ENCODE data around the gene HFE.

HFE gene

GRCh38 chr6:26122402-26122792 lies 35.2 kb downstream of the HFE start:
- peak overlapping the region; percentile 98 for H3K4me3 Mint-ChIP-seq
- H3K9me3 Mint-ChIP-seq, result peaks cover 6% of the 10 kb centered on the region
- H3K27ac Mint-ChIP-seq (ENCODE audit: low read depth), result peak overlapping the region; percentile 100
- DNase-seq (ENCODE audit: low spot score in 2 of 2) (peak in 1 of 2 donors; percentile 11), ATAC-seq (replicated peaks; ENCODE audit: extremely low read depth, poor library complexity, severe bottlenecking) (no peak)
- H3K27me3 Mint-ChIP-seq, result no peaks in the 10 kb centered on the region
- peaks cover 34% of the 10 kb centered on the region for H3K4me1 Mint-ChIP-seq
- H3K36me3 Mint-ChIP-seq (ENCODE audit: insufficient read depth), result peaks cover 45% of the 10 kb centered on the region

DNA sequence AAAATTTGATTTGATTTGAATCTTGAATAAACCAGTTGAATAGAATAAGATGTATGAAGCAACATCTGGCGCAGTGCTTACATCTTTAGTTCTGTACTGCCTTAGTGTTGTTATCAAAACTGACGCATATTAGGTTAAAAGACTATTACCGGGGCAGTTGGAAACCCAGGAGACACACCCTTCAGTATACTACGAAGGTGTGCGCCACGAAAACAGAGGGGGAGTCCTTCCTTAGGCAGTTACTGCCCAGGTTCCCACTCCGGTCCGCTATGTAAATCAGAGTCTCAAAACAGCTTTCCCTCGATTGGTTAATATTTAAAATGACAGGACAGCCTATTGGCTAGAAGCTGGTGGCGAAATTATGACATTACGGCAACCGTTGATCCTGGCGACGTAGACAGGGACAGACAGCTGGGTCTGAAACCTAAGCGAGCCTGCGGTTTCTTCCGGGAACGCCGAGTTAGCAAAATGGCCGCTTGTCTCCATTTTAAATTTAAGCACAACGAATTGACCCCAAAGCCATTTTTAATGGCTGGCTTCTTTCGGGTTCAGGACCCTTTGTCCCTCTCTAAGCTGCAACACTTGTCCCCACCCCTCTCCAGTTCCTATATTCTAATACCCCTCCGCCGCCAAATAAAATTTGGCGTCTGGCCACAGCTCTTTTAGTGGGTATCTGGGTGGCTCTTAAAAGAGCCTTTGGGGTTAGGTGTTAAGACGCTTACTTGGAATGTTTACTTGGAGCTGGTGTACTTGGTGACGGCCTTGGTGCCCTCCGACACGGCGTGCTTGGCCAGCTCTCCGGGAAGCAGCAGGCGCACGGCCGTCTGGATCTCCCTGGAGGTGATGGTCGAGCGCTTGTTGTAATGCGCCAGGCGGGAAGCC lies 35.8 kb downstream of the HFE start:
- ATAC-seq (replicated peaks; ENCODE audit: extremely low read depth, poor library complexity, severe bottlenecking) (peak; percentile 65), DNase-seq (ENCODE audit: low spot score in 2 of 2) (peak; percentile 76 to 88)
- H3K4me3 Mint-ChIP-seq, result peak overlapping the region; percentile 98
- H3K36me3 Mint-ChIP-seq (ENCODE audit: insufficient read depth), result peaks cover 48% of the 10 kb centered on the region
- peaks cover 6% of the 10 kb centered on the region for H3K9me3 Mint-ChIP-seq
- H3K4me1 Mint-ChIP-seq, result peaks cover 40% of the 10 kb centered on the region
- H3K27me3 Mint-ChIP-seq, result no peaks in the 10 kb centered on the region
- peak overlapping the region; percentile 100 for H3K27ac Mint-ChIP-seq (ENCODE audit: low read depth)

- no peaks in the 10 kb centered on the region for H3K27me3 Mint-ChIP-seq
- peak overlapping the region; percentile 98 for H3K4me3 Mint-ChIP-seq
- H3K36me3 Mint-ChIP-seq (ENCODE audit: insufficient read depth), result peaks cover 52% of the 10 kb centered on the region
- H3K27ac Mint-ChIP-seq (ENCODE audit: low read depth), result peak overlapping the region; percentile 100
- ATAC-seq (replicated peaks; ENCODE audit: extremely low read depth, poor library complexity, severe bottlenecking), result no peak
- peaks cover 6% of the 10 kb centered on the region for H3K9me3 Mint-ChIP-seq
- peak; percentile 72 to 91 for DNase-seq (ENCODE audit: low spot score in 2 of 2)
- peaks cover 46% of the 10 kb centered on the region for H3K4me1 Mint-ChIP-seq
Measured at GRCh38 chr6:26123675-26123946, 36.4 kb downstream of the HFE start.

DNA sequence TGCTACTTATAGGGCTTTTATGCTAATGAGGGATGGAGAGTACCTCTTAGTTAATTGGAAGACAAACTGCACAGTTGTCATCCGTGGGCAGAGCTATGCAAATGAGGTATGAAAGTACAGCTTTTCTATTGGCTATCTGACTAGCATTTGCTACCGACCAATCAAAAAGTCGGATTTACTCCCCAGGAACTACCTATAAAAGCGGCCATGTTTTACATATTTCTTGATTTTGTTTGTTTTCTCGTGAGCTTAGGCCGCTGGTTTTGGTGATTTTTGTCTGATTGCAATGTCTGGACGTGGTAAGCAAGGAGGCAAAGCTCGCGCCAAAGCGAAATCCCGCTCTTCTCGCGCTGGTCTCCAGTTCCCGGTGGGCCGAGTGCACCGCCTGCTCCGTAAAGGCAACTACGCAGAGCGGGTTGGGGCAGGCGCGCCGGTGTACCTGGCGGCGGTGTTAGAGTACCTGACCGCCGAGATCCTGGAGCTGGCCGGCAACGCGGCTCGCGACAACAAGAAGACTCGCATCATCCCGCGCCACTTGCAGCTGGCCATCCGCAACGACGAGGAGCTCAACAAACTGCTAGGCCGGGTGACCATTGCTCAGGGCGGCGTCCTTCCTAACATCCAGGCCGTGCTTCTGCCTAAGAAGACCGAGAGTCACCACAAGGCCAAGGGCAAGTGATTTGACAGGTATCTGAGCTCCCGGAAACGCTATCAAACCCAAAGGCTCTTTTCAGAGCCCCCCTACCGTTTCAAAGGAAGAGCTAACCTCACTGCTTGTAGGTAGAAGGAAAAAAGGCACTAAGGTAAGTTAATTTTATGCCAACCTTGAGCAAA lies 36.9 kb downstream of the HFE start:
- DNase-seq (ENCODE audit: low spot score in 2 of 2) (peak in 1 of 2 donors; percentile 62), ATAC-seq (replicated peaks; ENCODE audit: extremely low read depth, poor library complexity, severe bottlenecking) (peak; percentile 82)
- H3K4me1 Mint-ChIP-seq, result peaks cover 46% of the 10 kb centered on the region
- no peaks in the 10 kb centered on the region for H3K27me3 Mint-ChIP-seq
- H3K9me3 Mint-ChIP-seq, result peaks cover 6% of the 10 kb centered on the region
- H3K36me3 Mint-ChIP-seq (ENCODE audit: insufficient read depth), result peaks cover 52% of the 10 kb centered on the region
- peak overlapping the region; percentile 100 for H3K27ac Mint-ChIP-seq (ENCODE audit: low read depth)
- peak overlapping the region; percentile 98 for H3K4me3 Mint-ChIP-seq

GRCh38 chr6:26124781-26125685 lies 37.8 kb downstream of the HFE start:
- H3K4me3 Mint-ChIP-seq, result peak overlapping the region; percentile 98
- H3K27me3 Mint-ChIP-seq, result no peaks in the 10 kb centered on the region
- ATAC-seq (replicated peaks; ENCODE audit: extremely low read depth, poor library complexity, severe bottlenecking) (no peak), DNase-seq (ENCODE audit: low spot score in 2 of 2) (no peak)
- peaks cover 46% of the 10 kb centered on the region for H3K4me1 Mint-ChIP-seq
- H3K36me3 Mint-ChIP-seq (ENCODE audit: insufficient read depth), result peaks cover 52% of the 10 kb centered on the region
- peak overlapping the region; percentile 100 for H3K27ac Mint-ChIP-seq (ENCODE audit: low read depth)
- peaks cover 6% of the 10 kb centered on the region for H3K9me3 Mint-ChIP-seq

DNA sequence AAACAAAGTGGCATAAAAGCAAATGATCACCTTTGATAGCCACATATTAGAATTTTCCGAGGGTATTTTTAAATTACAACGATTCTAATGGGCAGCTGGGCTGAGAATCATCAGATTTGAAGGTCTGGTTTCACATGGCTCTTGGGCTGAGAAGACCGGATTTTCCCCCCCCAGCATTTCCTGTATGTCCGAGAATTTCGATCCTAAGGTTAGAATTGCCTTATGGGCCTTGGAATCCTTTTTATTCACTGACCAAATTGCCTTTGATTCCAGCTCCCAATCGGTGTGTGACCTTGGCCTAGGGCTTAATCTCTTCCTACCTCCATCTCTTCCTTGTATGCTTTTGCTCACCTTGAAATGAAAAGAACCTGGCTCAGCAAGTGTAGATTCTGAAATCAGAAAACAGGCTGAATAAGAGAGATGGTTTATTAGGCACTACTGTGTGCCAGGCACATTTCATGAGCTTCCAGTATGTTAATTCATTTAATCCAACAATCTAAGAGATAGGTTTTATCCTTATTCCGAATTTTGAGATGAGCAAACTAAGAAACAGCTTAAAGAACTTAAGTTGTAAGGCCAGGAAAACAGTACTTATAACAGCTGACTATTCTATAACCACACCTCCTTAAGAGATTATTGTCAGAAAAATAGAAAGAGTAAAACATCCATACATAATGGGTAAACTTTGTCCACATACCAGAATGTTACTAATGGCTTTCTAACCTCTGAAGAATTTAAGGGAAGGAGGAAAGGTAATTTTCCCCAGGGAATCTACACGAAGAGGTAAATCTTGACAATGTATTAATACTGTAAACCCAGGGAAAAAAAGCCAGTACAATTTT lies 39.4 kb downstream of the HFE start:
- peaks cover under 1% of the 10 kb centered on the region for H3K9me3 Mint-ChIP-seq
- DNase-seq (ENCODE audit: low spot score in 2 of 2) (no peak), ATAC-seq (replicated peaks; ENCODE audit: extremely low read depth, poor library complexity, severe bottlenecking) (no peak)
- peak overlapping the region; percentile 100 for H3K27ac Mint-ChIP-seq (ENCODE audit: low read depth)
- H3K4me3 Mint-ChIP-seq, result peak overlapping the region; percentile 98
- peaks cover 43% of the 10 kb centered on the region for H3K4me1 Mint-ChIP-seq
- peaks cover 52% of the 10 kb centered on the region for H3K36me3 Mint-ChIP-seq (ENCODE audit: insufficient read depth)
- no peaks in the 10 kb centered on the region for H3K27me3 Mint-ChIP-seq

DNA sequence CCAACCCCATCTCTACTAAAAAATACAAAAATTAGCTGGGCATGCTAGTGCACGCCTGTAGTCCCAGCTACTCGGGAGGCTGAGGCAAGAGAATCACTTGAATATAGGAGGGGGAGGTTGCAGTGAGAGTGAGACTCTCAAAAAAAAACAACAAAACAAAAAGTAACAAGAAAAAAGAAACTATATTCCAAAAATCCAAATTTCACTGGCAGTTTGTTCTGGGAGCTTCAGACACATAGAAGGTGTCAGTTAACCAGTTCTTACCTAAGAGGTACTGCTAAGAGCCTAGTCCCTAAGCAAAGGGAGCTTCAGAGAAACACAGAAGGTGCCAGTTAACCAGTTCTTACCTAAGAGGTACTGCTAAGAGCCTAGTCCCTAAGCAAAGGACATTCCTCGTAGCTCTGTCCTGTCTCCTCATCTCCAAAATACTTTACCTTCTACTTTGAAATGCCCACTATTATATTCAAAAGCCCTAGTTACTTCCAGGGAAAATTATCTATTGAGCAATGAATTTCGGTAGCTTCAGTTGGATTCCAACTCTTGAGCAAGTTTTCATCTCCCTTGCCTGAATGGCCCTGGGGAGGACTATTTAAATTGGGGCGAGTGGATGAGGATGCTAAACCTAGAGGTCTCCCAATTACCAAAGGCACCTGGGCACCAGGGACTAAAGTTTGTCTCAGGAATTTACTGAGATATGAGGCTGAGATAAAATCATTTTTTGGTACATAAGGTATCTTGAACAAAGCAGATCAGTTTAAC lies 41.0 kb downstream of the HFE start:
- Mint-ChIP-seq H3K27me3 (no peaks in the 10 kb centered on the region), H3K27ac (ENCODE audit: low read depth) (peak overlapping the region; percentile 29), H3K9me3 (no peaks in the 10 kb centered on the region), H3K4me1 (peaks cover 37% of the 10 kb centered on the region), H3K36me3 (ENCODE audit: insufficient read depth) (peaks cover 48% of the 10 kb centered on the region), H3K4me3 (peak overlapping the region; percentile 98)
- no peak for DNase-seq (ENCODE audit: low spot score in 2 of 2)
- ATAC-seq (replicated peaks; ENCODE audit: extremely low read depth, poor library complexity, severe bottlenecking), result no peak

DNA sequence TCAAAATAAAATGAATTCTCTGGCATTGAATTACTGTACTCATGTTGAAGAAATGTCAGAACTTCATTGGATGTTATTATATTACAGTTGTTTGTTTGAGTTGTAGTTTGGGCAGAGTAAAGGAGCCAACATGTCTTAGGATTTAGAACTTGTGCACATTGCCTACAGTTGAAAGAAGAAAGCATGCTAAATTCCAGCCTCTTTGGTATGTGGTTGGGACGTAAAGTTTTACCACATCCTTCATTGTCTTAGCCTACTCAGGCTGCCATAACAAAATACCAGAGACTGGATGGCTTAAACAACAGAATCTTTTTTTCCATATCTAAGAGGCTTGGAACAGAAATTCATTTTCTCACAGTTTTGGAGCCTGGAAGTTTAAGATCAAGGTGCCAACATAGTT lies 42.4 kb downstream of the HFE start:
- no peak for ATAC-seq (replicated peaks; ENCODE audit: extremely low read depth, poor library complexity, severe bottlenecking)
- Mint-ChIP-seq H3K9me3 (no peaks in the 10 kb centered on the region), H3K4me3 (no peak overlapping the region)

GRCh38 chr6:26130581-26131249 lies 43.5 kb downstream of the HFE start:
- no peak for DNase-seq (ENCODE audit: low spot score in 2 of 2)
- no peak overlapping the region for H3K4me3 Mint-ChIP-seq
- H3K36me3 Mint-ChIP-seq (ENCODE audit: insufficient read depth), result peaks cover 25% of the 10 kb centered on the region
- H3K9me3 Mint-ChIP-seq, result no peaks in the 10 kb centered on the region
- H3K27ac Mint-ChIP-seq (ENCODE audit: low read depth), result no peak overlapping the region
- H3K4me1 Mint-ChIP-seq, result peaks cover 28% of the 10 kb centered on the region
- no peaks in the 10 kb centered on the region for H3K27me3 Mint-ChIP-seq
- no peak for ATAC-seq (replicated peaks; ENCODE audit: extremely low read depth, poor library complexity, severe bottlenecking)

More for the DNA sequence above, 42.4 kb downstream of the HFE start:
- Mint-ChIP-seq H3K36me3 (ENCODE audit: insufficient read depth) (peaks cover 33% of the 10 kb centered on the region), H3K27me3 (no peaks in the 10 kb centered on the region), H3K4me1 (peaks cover 28% of the 10 kb centered on the region), H3K27ac (ENCODE audit: low read depth) (no peak overlapping the region)
- no peak for DNase-seq (ENCODE audit: low spot score in 2 of 2)

DNA sequence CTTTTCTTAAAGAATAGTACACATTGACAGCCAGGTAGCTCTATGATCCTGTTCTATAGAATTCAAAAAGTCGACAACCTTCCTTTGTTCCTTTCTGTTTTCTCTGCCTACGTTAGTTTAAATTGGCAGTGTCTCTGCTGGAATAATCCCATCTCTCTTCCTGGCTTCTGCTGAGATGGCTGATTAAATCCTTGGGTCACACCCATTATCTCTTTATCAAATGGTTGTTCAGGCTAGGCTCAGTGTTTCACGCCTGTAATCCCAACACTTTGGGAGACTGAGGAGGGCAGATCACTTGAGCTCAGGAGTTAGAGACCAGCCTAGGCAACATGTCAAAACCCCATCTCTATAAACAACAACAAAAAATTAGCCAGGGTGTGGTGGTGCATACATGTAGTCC lies 44.4 kb downstream of the HFE start:
- H3K4me3 Mint-ChIP-seq, result no peak overlapping the region
- H3K27ac Mint-ChIP-seq (ENCODE audit: low read depth), result no peak overlapping the region
- no peaks in the 10 kb centered on the region for H3K9me3 Mint-ChIP-seq
- peaks cover 24% of the 10 kb centered on the region for H3K4me1 Mint-ChIP-seq
- ATAC-seq (replicated peaks; ENCODE audit: extremely low read depth, poor library complexity, severe bottlenecking), result no peak
- DNase-seq (ENCODE audit: low spot score in 2 of 2), result no peak
- H3K36me3 Mint-ChIP-seq (ENCODE audit: insufficient read depth), result peaks cover 19% of the 10 kb centered on the region
- H3K27me3 Mint-ChIP-seq, result no peaks in the 10 kb centered on the region

- ATAC-seq (replicated peaks; ENCODE audit: extremely low read depth, poor library complexity, severe bottlenecking) (no peak), DNase-seq (ENCODE audit: low spot score in 2 of 2) (no peak)
- H3K36me3 Mint-ChIP-seq (ENCODE audit: insufficient read depth), result peaks cover 5% of the 10 kb centered on the region
- H3K27me3 Mint-ChIP-seq, result no peaks in the 10 kb centered on the region
- no peak overlapping the region for H3K27ac Mint-ChIP-seq (ENCODE audit: low read depth)
- peaks cover 4% of the 10 kb centered on the region for H3K4me1 Mint-ChIP-seq
- H3K9me3 Mint-ChIP-seq, result no peaks in the 10 kb centered on the region
- no peak overlapping the region for H3K4me3 Mint-ChIP-seq
Measured at GRCh38 chr6:26133730-26134129, 46.5 kb downstream of the HFE start.
